Kidney glomerular epithelial cell (primary cell): ENCODE measurements around the gene MATN1.

ENCODE experiments used
- DNase-seq: peaks from one replicate; lab custom pipeline; 2025; lab: John Stamatoyannopoulos, UW

The MATN1 gene

GRCh38 chr1:30731806-30732276, 8.5 kb upstream of the MATN1 start:
- DNase-seq, result no peak

- no peak for DNase-seq
Measured at GRCh38 chr1:30731109-30731805, 7.9 kb upstream of the MATN1 start.

GRCh38 chr1:30730346-30731108, 7.1 kb upstream of the MATN1 start:
- DNase-seq, result no peak

GRCh38 chr1:30729901-30730300, 6.5 kb upstream of the MATN1 start:
- no peak for DNase-seq

- DNase-seq, result no peak
Measured at GRCh38 chr1:30728832-30729638, 5.7 kb upstream of the MATN1 start.

- no peak for DNase-seq
Measured at GRCh38 chr1:30728340-30728739, 5.0 kb upstream of the MATN1 start.

GRCh38 chr1:30727824-30728223, 4.4 kb upstream of the MATN1 start:
- peak; percentile 74 for DNase-seq

GRCh38 chr1:30726773-30727684, 3.6 kb upstream of the MATN1 start:
- DNase-seq, result no peak

GRCh38 chr1:30726236-30726635, 2.9 kb upstream of the MATN1 start:
- no peak for DNase-seq

GRCh38 chr1:30725450-30726095, 2.2 kb upstream of the MATN1 start:
- no peak for DNase-seq

- no peak for DNase-seq
Measured at GRCh38 chr1:30724655-30725421, 1.5 kb upstream of the MATN1 start.

- DNase-seq, result no peak
Measured at GRCh38 chr1:30724175-30724574, 790 bp upstream of the MATN1 start.

GRCh38 chr1:30721812-30722537, 1.4 kb downstream of the MATN1 start:
- DNase-seq, result no peak

GRCh38 chr1:30721341-30721793, 2.0 kb downstream of the MATN1 start:
- no peak for DNase-seq

- DNase-seq, result no peak
Measured at GRCh38 chr1:30720271-30721223, 2.8 kb downstream of the MATN1 start.

GRCh38 chr1:30719406-30720270, 3.7 kb downstream of the MATN1 start:
- no peak for DNase-seq
